ENCODE data around the gene TC2N. TPM values are rescaled to one million over a fixed set of nuclear protein-coding genes. Genes with fewer than 3 reads are reported as not detected.
A peak's percentile ranks its signal among the peaks of the same experiment; 100 is the strongest.
"Not testable (repeated sequence)": the region's sequence is repeated elsewhere in the genome, so short reads cannot be mapped to it uniquely, and the experiment has no call there.

TC2N gene
- total RNA-seq, 4 donors from 2014 or later, result 3.2 to 11.9 (median 7.2) TPM

- in situ Hi-C loops (cut with MboI; ENCODE audit: low sequenced_read_pairs in 4 of 4) (no loop called here), intact Hi-C loops (cut with DNase I; ENCODE audit: low total_unique reads) (loop anchor here (10.0 kb wide), 1 partner anchor 89 kb away; no protein-coding TSS in a partner anchor)
- ATAC-seq, result no peak
- Histone ChIP-seq H3K36me3 (no peaks in the 10 kb centered on the region), H3K4me1 (peaks cover 7 to 11% of the 10 kb centered on the region in 2 donors), H3K27me3 (no peaks in the 10 kb centered on the region), H3K27ac (peak overlapping the region in 2 of 4 donors; percentile 47 to 60), H3K9me3 (no peaks in the 10 kb centered on the region), H3K4me3 (no peak overlapping the region)
- TF ChIP-seq CTCF (IDR thresholded peaks at IDR 0.05 in 4 of 5, conservative IDR thresholded peaks at IDR 0.05 in 1 of 5), result no peak
- no peak for TF ChIP-seq POLR2A (IDR thresholded peaks at IDR 0.05)
- DNase-seq, result no peak
Observed at GRCh38 chr14:91873471-91874415, 6.4 kb upstream of the TC2N start.

- in situ Hi-C loops (cut with MboI; ENCODE audit: low sequenced_read_pairs in 4 of 4), result no loop called here
Observed at GRCh38 chr14:91872517-91873470, 5.5 kb upstream of the TC2N start.

GRCh38 chr14:91872011-91872501, 4.7 kb upstream of the TC2N start:
- Histone ChIP-seq H3K9me3 (no peaks in the 10 kb centered on the region), H3K27me3 (no peaks in the 10 kb centered on the region), H3K36me3 (no peaks in the 10 kb centered on the region), H3K4me3 (no peak overlapping the region), H3K27ac (peak overlapping the region; percentile 50 to 60 (median 59)), H3K4me1 (peaks cover 7 to 11% of the 10 kb centered on the region in 2 donors)
- DNase-seq (peak in 1 of 2 donors; percentile 63), ATAC-seq (peak; percentile 26 to 51)
- in situ Hi-C loops (cut with MboI; ENCODE audit: low sequenced_read_pairs in 4 of 4), result no loop called here
- TF ChIP-seq POLR2A (IDR thresholded peaks at IDR 0.05), result no peak
- no peak for TF ChIP-seq CTCF (IDR thresholded peaks at IDR 0.05 in 4 of 5, conservative IDR thresholded peaks at IDR 0.05 in 1 of 5)
- intact Hi-C loops (cut with DNase I; ENCODE audit: low total_unique reads), result loop anchor here (10.0 kb wide), 1 partner anchor 87 kb away; no protein-coding TSS in a partner anchor

More at GRCh38 chr14:91872517-91873470, 5.5 kb upstream of the TC2N start:
- ATAC-seq (peak; percentile 83 to 85), DNase-seq (peak; percentile 52 to 77)
- Histone ChIP-seq H3K4me1 (peaks cover 7 to 11% of the 10 kb centered on the region in 2 donors), H3K4me3 (no peak overlapping the region), H3K36me3 (no peaks in the 10 kb centered on the region), H3K27me3 (no peaks in the 10 kb centered on the region), H3K9me3 (no peaks in the 10 kb centered on the region), H3K27ac (peak overlapping the region; percentile 50 to 60 (median 59))
- TF ChIP-seq CTCF (IDR thresholded peaks at IDR 0.05 in 4 of 5, conservative IDR thresholded peaks at IDR 0.05 in 1 of 5) (no peak), POLR2A (IDR thresholded peaks at IDR 0.05) (no peak)
- intact Hi-C loops (cut with DNase I; ENCODE audit: low total_unique reads), result loop anchor here (10.0 kb wide), 1 partner anchor 88 kb away; no protein-coding TSS in a partner anchor

- in situ Hi-C loops (cut with MboI; ENCODE audit: low sequenced_read_pairs in 4 of 4); DNase-seq; H3K4me3 ChIP-seq; H3K27me3 ChIP-seq; H3K9me3 ChIP-seq; ATAC-seq; H3K36me3 ChIP-seq: not testable (repeated sequence)
- Histone ChIP-seq H3K27ac (peak overlapping the region in 2 of 4 donors; percentile 31 to 58), H3K4me1 (peaks cover 7 to 11% of the 10 kb centered on the region in 2 donors)
- intact Hi-C loops (cut with DNase I; ENCODE audit: low total_unique reads), result loop anchor here (10.0 kb wide), 1 partner anchor 87 kb away; no protein-coding TSS in a partner anchor
Observed at GRCh38 chr14:91871401-91871800, 4.1 kb upstream of the TC2N start.
